ENCODE measurements around the gene GPHN.
"Not testable (repeated sequence)": the region's sequence is repeated elsewhere in the genome, so short reads cannot be mapped to it uniquely, and the experiment has no call there.

GPHN gene

DNA sequence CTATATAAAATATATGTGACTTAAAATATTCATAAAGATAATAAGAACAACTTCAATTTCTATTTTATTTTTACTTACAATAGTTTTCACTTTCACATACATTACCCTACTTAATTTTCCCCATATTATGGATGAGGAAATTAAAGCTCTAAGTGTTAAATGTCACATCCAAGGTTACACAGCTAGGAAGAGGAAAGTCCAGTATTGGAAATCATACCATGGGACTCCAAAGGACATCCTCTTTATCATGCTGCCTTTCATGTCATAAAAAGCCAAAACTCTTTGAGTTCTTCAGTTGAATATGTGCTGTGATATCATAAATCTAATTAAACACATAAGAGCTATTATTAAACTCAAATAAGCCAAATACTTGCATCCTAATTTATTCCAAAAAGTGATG is 508.9 kb downstream of the GPHN start:
- no peaks in the 10 kb centered on the region for H3K4me1 Mint-ChIP-seq (ENCODE audit: low read depth)
- DNase-seq (ENCODE audit: low spot score), result no peak
- H3K27me3 Mint-ChIP-seq (ENCODE audit: low read depth), result no peaks in the 10 kb centered on the region

DNA sequence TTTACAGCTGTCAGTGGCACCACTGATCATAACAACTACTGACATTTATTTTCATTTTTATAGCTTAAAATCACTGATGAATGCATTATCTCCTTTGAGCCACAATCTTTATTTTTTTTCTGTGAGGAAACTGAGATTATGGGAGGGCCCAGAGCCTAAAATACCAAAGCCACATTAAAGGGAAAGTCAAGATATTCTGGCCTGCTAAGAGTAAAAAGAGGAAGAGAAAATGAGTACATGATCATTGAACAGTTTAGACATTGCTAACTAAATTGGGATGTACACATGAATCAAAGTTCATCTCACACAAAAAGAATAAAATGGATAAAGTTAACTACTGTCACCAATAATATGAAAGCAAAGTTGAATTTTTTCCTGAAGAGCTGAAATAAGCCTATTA is 510.8 kb downstream of the GPHN start:
- no peaks in the 10 kb centered on the region for H3K27me3 Mint-ChIP-seq (ENCODE audit: low read depth)
- no peak overlapping the region for H3K4me3 Mint-ChIP-seq
- H3K27ac Mint-ChIP-seq, result no peak overlapping the region
- H3K9me3 Mint-ChIP-seq, result no peaks in the 10 kb centered on the region
- H3K36me3 Mint-ChIP-seq (ENCODE audit: low read depth), result no peaks in the 10 kb centered on the region
- DNase-seq (ENCODE audit: low spot score), result no peak
- no peaks in the 10 kb centered on the region for H3K4me1 Mint-ChIP-seq (ENCODE audit: low read depth)

More for the DNA sequence above, 508.9 kb downstream of the GPHN start:
- H3K27ac Mint-ChIP-seq, result no peak overlapping the region
- H3K9me3 Mint-ChIP-seq, result no peaks in the 10 kb centered on the region
- H3K36me3 Mint-ChIP-seq (ENCODE audit: low read depth), result no peaks in the 10 kb centered on the region
- H3K4me3 Mint-ChIP-seq, result no peak overlapping the region

DNA sequence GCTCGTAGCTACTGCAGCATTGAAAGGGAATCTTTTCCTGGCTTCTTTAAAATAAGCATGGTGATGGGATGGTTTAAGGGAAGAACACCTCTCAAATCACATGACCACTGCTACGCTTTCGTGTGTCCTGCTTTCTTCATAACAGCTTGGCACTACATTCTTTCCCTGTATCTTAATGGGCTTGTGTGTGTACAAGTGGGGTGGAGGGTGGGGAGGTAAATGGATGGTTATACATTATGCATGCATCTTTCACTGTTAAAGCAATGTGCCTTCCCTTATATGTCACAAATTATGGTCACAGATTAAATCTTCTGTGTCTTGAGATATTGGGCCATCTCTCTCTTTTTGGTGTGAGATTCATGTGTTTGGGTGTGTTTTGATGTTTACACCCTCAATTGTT is 511.8 kb downstream of the GPHN start:
- no peak for DNase-seq (ENCODE audit: low spot score)
- no peak overlapping the region for H3K27ac Mint-ChIP-seq
- peaks cover 4% of the 10 kb centered on the region for H3K9me3 Mint-ChIP-seq
- no peaks in the 10 kb centered on the region for H3K27me3 Mint-ChIP-seq (ENCODE audit: low read depth)
- no peaks in the 10 kb centered on the region for H3K4me1 Mint-ChIP-seq (ENCODE audit: low read depth)
- no peak overlapping the region for H3K4me3 Mint-ChIP-seq
- H3K36me3 Mint-ChIP-seq (ENCODE audit: low read depth), result no peaks in the 10 kb centered on the region

DNA sequence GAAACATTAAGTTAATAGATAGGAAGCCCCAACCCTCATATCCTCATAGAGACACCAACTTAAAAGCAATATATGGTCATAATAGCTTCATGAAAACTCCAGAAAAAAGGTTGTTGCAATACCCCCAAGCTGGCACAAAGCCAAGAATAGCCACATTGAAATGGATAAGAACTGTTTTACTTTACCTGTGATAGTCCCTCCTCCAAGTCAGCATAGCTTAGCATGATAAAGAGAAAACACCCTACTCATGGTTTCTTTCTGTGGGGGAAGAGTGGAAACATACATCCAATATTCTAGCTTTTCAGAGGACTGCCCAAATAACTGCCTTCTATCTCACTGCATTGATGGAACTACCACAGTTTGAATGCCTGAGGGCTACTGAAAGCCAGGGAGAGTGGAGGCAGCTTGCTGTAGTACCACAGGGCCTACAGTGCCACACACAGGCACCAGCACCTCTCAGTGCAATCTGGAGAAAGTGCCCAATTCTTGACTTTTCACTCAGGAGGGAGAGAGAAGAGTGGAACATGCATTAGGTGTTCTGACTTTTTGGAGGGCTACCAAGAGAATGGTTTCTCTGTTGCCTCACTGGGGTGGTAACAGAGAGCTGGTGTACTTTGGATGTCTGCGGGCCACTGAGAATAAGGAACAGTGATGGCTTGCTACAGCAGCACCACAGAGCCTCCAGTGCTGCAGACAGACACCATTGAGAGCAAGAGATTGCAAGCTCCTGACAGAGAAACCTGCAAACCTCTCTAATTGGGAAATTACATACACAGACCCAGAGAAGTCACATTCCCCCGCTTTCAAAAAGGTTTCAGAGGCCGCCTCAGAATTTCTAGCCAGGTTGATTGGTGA is 524.2 kb downstream of the GPHN start:
- Mint-ChIP-seq H3K4me1 (ENCODE audit: low read depth) (no peaks in the 10 kb centered on the region), H3K36me3 (ENCODE audit: low read depth) (peaks cover 2% of the 10 kb centered on the region), H3K9me3 (peaks cover 9% of the 10 kb centered on the region), H3K27me3 (ENCODE audit: low read depth) (no peaks in the 10 kb centered on the region), H3K27ac (no peak overlapping the region), H3K4me3 (no peak overlapping the region)
- DNase-seq (ENCODE audit: low spot score), result no peak

DNA sequence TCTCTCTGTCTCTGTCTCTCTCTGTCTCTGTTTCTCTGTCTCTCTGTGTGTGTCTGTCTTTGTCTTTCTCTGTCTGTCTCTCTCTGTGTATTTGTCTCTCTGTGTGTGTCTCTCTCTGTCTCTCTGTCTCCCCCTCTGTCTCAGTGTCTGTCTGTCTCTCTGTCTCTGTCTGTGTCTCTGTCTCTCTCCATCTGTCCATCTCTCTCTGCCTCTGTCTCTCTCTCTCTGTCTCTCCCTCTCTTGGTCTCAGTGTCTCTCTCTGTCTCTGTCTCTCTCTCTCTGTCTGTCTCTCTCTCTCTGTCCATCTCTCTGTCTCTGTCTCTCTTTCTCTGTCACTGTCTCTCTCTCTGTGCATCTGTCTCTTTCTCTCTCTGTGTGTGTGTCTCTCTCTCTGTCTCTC is 537.5 kb downstream of the GPHN start:
- Mint-ChIP-seq H3K4me3 (no peak overlapping the region), H3K27me3 (ENCODE audit: low read depth) (no peaks in the 10 kb centered on the region), H3K9me3 (peaks cover 7% of the 10 kb centered on the region), H3K27ac (no peak overlapping the region), H3K36me3 (ENCODE audit: low read depth) (no peaks in the 10 kb centered on the region), H3K4me1 (ENCODE audit: low read depth) (no peaks in the 10 kb centered on the region)
- DNase-seq (ENCODE audit: low spot score), result no peak

DNA sequence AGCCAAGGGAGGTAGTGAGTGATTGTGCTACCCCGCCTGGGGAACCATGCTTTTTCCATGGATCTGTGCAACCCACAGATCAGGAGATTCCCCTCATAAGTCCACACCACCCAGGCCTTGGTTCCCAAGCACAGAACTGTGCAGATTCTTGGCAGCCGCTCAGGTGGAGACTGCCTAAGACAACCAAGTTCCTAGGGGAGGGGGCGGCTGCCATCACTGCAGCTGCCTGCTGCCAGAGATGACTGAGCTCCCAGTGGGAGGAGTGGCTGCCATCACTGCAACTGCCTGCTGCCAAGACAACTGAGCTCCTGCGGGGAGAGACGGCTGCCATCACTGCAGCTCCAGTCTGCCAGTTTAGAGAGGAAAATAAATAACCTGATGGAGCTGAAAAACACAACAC is 542.9 kb downstream of the GPHN start:
- no peaks in the 10 kb centered on the region for H3K36me3 Mint-ChIP-seq (ENCODE audit: low read depth)
- no peak for DNase-seq (ENCODE audit: low spot score)
- no peaks in the 10 kb centered on the region for H3K4me1 Mint-ChIP-seq (ENCODE audit: low read depth)
- H3K4me3 Mint-ChIP-seq, result no peak overlapping the region
- H3K27ac Mint-ChIP-seq, result no peak overlapping the region
- peaks cover 38% of the 10 kb centered on the region for H3K9me3 Mint-ChIP-seq
- no peaks in the 10 kb centered on the region for H3K27me3 Mint-ChIP-seq (ENCODE audit: low read depth)

DNA sequence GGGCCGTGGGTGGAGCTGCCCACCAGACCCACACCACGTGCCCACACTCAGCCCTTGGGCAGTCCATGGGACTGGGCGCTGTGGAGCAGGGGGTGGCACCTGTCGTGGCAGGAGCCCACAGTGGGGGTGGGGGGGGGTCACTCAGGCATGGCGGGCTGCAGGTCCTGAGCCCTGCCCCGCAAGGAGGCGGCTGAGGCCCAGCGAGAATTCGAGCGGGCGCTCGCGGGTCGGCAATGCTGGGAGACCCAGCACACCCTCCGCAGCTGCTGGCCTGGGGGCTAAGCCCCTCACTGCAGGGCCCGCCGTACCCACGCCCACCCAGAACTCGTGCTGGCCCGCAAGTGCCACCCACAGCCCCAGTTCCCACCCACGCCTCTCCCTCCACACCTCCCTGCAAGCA is 548.7 kb downstream of the GPHN start:
- no peak overlapping the region for H3K27ac Mint-ChIP-seq
- H3K9me3 Mint-ChIP-seq, result peaks cover 34% of the 10 kb centered on the region
- H3K27me3 Mint-ChIP-seq (ENCODE audit: low read depth), result no peaks in the 10 kb centered on the region
- DNase-seq (ENCODE audit: low spot score), result no peak
- no peaks in the 10 kb centered on the region for H3K4me1 Mint-ChIP-seq (ENCODE audit: low read depth)
- H3K4me3 Mint-ChIP-seq, result no peak overlapping the region
- no peaks in the 10 kb centered on the region for H3K36me3 Mint-ChIP-seq (ENCODE audit: low read depth)

DNA sequence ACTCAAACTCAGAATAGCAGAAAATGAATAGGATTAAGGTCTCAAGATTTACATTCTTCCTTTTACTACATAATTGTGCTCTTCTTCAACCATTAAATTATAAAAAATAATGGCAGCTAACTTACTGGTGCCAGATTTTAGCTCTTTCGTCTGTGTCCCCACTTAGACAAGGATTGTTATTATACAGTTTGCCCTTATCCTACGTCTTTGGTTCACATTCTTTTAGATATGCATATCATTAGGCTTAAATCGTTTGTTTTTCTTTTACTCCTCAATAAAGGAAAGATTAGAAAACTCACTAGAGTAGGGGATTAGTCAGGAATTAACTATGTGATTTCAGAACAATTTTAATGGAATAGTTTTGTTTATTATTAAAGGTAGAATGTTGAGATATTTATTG is 551.6 kb downstream of the GPHN start:
- no peaks in the 10 kb centered on the region for H3K4me1 Mint-ChIP-seq (ENCODE audit: low read depth)
- no peak for DNase-seq (ENCODE audit: low spot score)
- no peak overlapping the region for H3K4me3 Mint-ChIP-seq
- H3K27me3 Mint-ChIP-seq (ENCODE audit: low read depth), result no peaks in the 10 kb centered on the region
- H3K27ac Mint-ChIP-seq, result no peak overlapping the region
- peaks cover 7% of the 10 kb centered on the region for H3K9me3 Mint-ChIP-seq
- no peaks in the 10 kb centered on the region for H3K36me3 Mint-ChIP-seq (ENCODE audit: low read depth)

DNA sequence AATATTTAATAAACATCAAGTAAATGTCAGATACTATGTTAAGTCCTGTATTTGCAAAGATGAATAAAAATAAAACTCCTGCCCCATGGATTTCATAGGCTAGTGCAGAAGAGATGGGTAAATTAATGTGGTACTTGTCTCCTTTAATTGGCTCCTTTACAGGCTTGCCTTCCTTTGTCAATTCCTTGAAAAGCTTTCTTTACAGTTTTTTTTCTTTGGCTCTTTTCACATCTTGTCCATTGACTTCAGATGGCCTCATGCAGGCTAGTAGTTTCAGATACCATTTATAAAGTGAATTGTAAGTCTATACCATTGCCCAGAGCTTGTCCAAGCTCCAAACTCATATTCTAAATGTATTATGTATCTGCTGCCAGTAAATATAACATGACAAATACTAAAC is 552.6 kb downstream of the GPHN start:
- H3K27ac Mint-ChIP-seq, result no peak overlapping the region
- DNase-seq (ENCODE audit: low spot score), result no peak
- H3K36me3 Mint-ChIP-seq (ENCODE audit: low read depth), result no peaks in the 10 kb centered on the region
- H3K27me3 Mint-ChIP-seq (ENCODE audit: low read depth), result no peaks in the 10 kb centered on the region
- H3K9me3 Mint-ChIP-seq, result peaks cover 8% of the 10 kb centered on the region
- H3K4me1 Mint-ChIP-seq (ENCODE audit: low read depth), result no peaks in the 10 kb centered on the region
- no peak overlapping the region for H3K4me3 Mint-ChIP-seq

DNA sequence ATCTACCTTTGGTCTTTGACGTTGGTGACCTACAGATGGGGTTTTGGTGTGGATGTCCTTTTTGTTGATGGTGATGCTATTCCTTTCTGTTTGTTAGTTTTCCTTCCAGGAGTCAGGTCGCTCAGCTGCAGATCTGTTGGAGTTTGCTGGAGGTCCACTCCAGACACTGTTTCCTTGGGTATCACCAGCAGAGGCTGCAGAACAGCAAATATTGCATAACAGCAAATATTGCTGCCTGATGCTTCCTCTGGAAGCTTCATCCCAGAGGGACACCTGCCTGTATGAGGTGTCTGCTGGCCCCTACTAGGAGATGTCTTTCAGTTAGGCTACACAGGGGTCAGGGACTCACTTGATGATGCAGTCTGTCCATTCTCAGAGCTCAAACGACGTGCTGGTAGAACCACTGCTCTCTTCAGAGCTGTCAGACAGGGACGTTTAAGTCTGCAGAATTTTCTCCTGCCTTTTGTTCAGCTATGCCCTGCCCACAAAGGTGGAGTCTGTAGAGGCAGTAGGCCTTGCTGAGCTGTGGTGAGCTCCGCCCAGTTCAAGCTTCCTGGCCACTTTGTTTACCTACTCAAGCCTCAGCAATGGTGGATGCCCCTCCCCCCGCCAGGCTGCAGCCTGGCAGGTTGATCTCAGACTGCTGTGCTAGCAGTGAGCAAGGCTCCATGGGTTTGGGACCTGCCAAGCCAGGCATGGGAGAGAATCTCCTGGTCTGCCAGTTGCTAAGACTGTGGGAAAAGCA is 559.3 kb downstream of the GPHN start:
- H3K36me3 Mint-ChIP-seq (ENCODE audit: low read depth), result not testable (repeated sequence)

DNA sequence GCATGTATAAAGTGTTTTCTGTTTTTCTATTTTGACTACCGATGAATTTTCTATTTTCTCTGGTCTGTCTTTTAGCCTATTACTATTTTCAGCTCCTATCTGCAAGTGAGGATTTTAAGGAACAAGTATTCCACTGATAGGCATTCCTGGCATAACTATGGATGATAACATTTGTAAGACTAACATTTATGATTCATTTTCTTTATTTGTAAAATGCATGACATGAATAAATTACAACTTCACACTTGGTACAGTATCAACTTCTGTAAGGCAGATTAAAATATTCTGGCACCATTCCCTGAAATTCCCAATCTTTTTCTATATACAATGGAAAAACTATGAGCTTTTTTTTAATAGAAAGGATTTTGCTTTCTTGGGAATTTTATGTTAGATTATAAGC is 560.3 kb downstream of the GPHN start:
- no peaks in the 10 kb centered on the region for H3K36me3 Mint-ChIP-seq (ENCODE audit: low read depth)

More for the DNA sequence above, 559.3 kb downstream of the GPHN start:
- H3K27ac Mint-ChIP-seq; DNase-seq (ENCODE audit: low spot score); H3K27me3 Mint-ChIP-seq (ENCODE audit: low read depth); H3K4me1 Mint-ChIP-seq (ENCODE audit: low read depth); H3K4me3 Mint-ChIP-seq: not testable (repeated sequence)
- H3K9me3 Mint-ChIP-seq, result peaks cover 11% of the 10 kb centered on the region

DNA sequence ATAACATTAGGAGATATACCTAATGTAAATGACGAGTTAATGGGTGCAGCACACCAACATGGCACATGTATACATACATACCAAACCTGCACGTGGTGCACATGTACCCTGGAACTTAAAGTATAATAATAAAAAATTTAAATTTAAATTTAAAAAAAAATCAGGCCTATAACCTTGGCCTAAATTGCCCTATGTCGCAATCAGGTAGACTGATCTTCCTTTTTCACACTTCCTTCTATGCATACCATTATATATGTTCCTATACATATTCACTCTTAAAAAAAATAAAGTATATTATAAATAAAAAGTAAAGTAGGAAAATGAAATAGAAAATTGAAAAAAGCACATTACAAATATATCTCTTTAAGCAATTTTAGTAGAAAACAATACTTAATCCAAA is 563.6 kb downstream of the GPHN start:
- DNase-seq (ENCODE audit: low spot score), result no peak
- Mint-ChIP-seq H3K27ac (no peak overlapping the region), H3K4me3 (no peak overlapping the region), H3K36me3 (ENCODE audit: low read depth) (no peaks in the 10 kb centered on the region), H3K9me3 (no peaks in the 10 kb centered on the region), H3K27me3 (ENCODE audit: low read depth) (no peaks in the 10 kb centered on the region), H3K4me1 (ENCODE audit: low read depth) (peaks cover 2% of the 10 kb centered on the region)

More for the DNA sequence above, 560.3 kb downstream of the GPHN start:
- Mint-ChIP-seq H3K9me3 (peaks cover 11% of the 10 kb centered on the region), H3K4me3 (no peak overlapping the region), H3K27ac (no peak overlapping the region), H3K27me3 (ENCODE audit: low read depth) (no peaks in the 10 kb centered on the region), H3K4me1 (ENCODE audit: low read depth) (peaks cover 2% of the 10 kb centered on the region)
- DNase-seq (ENCODE audit: low spot score), result no peak

DNA sequence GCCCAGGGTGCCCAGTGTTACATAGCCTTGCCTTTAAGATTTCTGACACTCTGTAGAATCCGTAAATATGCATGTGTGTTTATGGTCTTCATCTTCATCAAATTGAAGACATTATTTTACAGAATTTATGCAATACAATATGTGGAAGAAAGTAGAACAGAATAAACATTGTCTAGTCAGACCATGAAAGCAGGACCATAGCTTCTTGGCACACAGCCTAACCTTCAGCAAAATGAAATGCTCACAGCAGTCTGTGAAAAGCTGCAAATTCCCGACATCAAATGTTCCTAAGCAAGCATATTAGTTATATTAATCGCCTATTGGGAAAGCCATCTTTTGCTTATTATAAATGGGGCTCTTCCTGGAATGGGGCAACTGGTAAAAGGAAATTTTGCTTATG is 570.0 kb downstream of the GPHN start:
- Mint-ChIP-seq H3K4me3 (no peak overlapping the region), H3K27ac (no peak overlapping the region), H3K36me3 (ENCODE audit: low read depth) (no peaks in the 10 kb centered on the region), H3K9me3 (peaks cover 9% of the 10 kb centered on the region), H3K27me3 (ENCODE audit: low read depth) (no peaks in the 10 kb centered on the region), H3K4me1 (ENCODE audit: low read depth) (no peaks in the 10 kb centered on the region)
- DNase-seq (ENCODE audit: low spot score), result no peak

DNA sequence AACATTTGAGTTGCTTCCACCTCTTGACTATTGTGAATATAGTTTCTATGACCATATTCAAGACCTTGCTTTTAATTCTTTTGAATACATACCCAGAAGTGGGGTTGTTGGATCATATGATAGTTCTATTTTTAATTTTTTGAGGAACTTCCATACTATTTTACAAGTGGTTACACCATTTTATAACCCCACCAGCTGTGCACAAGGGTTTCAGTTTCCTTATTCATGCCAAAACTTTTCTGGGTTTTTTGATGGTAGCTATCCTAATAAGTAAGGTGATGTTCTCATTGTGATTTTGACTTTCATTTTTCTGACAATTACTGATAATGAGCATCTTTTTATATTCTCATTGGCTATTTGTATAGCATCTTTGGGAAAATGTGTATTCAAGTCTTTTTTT is 571.9 kb downstream of the GPHN start:
- peaks cover 17% of the 10 kb centered on the region for H3K9me3 Mint-ChIP-seq
- H3K27me3 Mint-ChIP-seq (ENCODE audit: low read depth), result no peaks in the 10 kb centered on the region
- no peak overlapping the region for H3K27ac Mint-ChIP-seq
- DNase-seq (ENCODE audit: low spot score), result no peak
- H3K36me3 Mint-ChIP-seq (ENCODE audit: low read depth), result no peaks in the 10 kb centered on the region
- H3K4me3 Mint-ChIP-seq, result no peak overlapping the region
- H3K4me1 Mint-ChIP-seq (ENCODE audit: low read depth), result no peaks in the 10 kb centered on the region
